SHP77 treated with DMSO at 0.1 percent for 48 hours (cell line): ENCODE data around the gene C16orf96.
A peak's percentile ranks its signal among the peaks of the same experiment; 100 is the strongest.

Experiments
- DNase-seq: peaks from one replicate; lab custom pipeline; 2025; lab: John Stamatoyannopoulos, UW

The C16orf96 gene

GRCh38 chr16:4556112-4556511, at the start of gene C16orf96:
Gene C16orf96 (plus strand): TSS chr16:4556340. CDS start chr16:4556490, 150 bp downstream.
- DNase-seq, result no peak

- DNase-seq, result peak; percentile 19
These were observed 49.7 kb upstream of the C16orf96 start for GRCh38 chr16:4506450-4506849.

GRCh38 chr16:4507588-4508345, 48.4 kb upstream of the C16orf96 start:
- DNase-seq, result no peak

GRCh38 chr16:4508806-4509205, 47.3 kb upstream of the C16orf96 start:
- no peak for DNase-seq

GRCh38 chr16:4509420-4509819, 46.7 kb upstream of the C16orf96 start:
- DNase-seq, result no peak

GRCh38 chr16:4510131-4510530, 46.0 kb upstream of the C16orf96 start:
- DNase-seq, result no peak

GRCh38 chr16:4510747-4511426, 45.3 kb upstream of the C16orf96 start:
- DNase-seq, result no peak

GRCh38 chr16:4511441-4512082, 44.6 kb upstream of the C16orf96 start:
- DNase-seq, result peak; percentile 51

- no peak for DNase-seq
These were observed 43.7 kb upstream of the C16orf96 start for GRCh38 chr16:4512473-4512872.

GRCh38 chr16:4513086-4513860, 42.9 kb upstream of the C16orf96 start:
- DNase-seq, result no peak

GRCh38 chr16:4513881-4514280, 42.3 kb upstream of the C16orf96 start:
- no peak for DNase-seq

- no peak for DNase-seq
These were observed 41.5 kb upstream of the C16orf96 start for GRCh38 chr16:4514606-4515005.

- DNase-seq, result no peak
These were observed 40.4 kb upstream of the C16orf96 start for GRCh38 chr16:4515611-4516233.

GRCh38 chr16:4517812-4518680, 38.1 kb upstream of the C16orf96 start:
- peak; percentile 40 for DNase-seq

GRCh38 chr16:4519274-4520058, 36.7 kb upstream of the C16orf96 start:
- no peak for DNase-seq

GRCh38 chr16:4520913-4521312, 35.2 kb upstream of the C16orf96 start:
- no peak for DNase-seq

- DNase-seq, result peak; percentile 58
These were observed 34.0 kb upstream of the C16orf96 start for GRCh38 chr16:4522051-4522581.

GRCh38 chr16:4523686-4524085, 32.5 kb upstream of the C16orf96 start:
- DNase-seq, result no peak

GRCh38 chr16:4524571-4524970, 31.6 kb upstream of the C16orf96 start:
- no peak for DNase-seq

- DNase-seq, result no peak
These were observed 31.1 kb upstream of the C16orf96 start for GRCh38 chr16:4525069-4525468.
